NCI-H1930 (cell line): ENCODE results near the gene PLD5.
"Not testable (repeated sequence)": the region's sequence is repeated elsewhere in the genome, so short reads cannot be mapped to it uniquely, and the experiment has no call there.

Experiments used
- DNase-seq, 2 experiments: peaks; one replicate each; lab custom pipeline; 2025; lab: John Stamatoyannopoulos, UW

PLD5 gene

GRCh38 chr1:242212401-242212800, 312.1 kb downstream of the PLD5 start:
- DNase-seq, result no peak

- DNase-seq, result no peak
Observed at GRCh38 chr1:242211254-242212022, 313.1 kb downstream of the PLD5 start.

- not testable (repeated sequence) for DNase-seq
Observed at GRCh38 chr1:242210316-242210715, 314.2 kb downstream of the PLD5 start.

DNA sequence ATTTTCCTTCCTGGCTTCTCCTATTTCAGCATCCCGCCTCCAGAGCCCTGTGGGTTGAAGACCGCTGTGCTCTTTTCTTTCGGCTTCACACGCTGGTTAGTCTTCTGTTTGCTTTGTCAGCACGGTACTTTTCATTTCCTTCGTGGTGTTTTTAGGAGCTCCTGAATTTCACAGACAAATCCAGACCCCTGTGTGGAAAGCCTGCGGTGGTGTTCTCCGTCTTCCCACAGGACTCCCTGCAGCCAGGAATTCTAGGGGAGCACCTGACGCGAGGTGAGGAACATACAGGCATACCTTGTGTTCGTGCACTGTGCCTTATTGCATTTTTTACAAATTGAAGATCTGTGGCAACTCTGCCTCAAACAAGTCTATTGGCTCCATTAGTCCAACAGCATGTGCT, 315.4 kb downstream of the PLD5 start:
- DNase-seq, result no peak

DNA sequence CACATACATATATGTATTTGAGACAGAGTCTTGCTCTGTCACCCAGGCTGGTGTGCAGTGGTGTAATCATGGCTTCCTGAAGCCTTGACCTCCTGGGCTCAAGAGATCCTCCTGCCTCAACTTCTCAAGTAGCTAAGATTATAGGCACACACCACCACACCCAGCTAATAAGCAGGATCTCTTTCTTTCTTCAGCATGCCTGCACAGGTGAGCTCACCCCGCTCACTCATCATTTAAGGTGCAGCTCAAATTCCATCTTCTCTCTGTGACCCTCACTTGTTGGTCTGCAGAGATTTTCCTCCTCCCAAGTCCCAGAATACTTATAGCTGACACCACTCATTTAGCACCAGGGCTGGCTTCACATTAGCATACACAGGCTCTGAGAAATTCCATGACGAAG, 316.5 kb downstream of the PLD5 start:
- DNase-seq, result no peak

- no peak for DNase-seq
Observed at GRCh38 chr1:242206994-242207393, 317.5 kb downstream of the PLD5 start.

DNA sequence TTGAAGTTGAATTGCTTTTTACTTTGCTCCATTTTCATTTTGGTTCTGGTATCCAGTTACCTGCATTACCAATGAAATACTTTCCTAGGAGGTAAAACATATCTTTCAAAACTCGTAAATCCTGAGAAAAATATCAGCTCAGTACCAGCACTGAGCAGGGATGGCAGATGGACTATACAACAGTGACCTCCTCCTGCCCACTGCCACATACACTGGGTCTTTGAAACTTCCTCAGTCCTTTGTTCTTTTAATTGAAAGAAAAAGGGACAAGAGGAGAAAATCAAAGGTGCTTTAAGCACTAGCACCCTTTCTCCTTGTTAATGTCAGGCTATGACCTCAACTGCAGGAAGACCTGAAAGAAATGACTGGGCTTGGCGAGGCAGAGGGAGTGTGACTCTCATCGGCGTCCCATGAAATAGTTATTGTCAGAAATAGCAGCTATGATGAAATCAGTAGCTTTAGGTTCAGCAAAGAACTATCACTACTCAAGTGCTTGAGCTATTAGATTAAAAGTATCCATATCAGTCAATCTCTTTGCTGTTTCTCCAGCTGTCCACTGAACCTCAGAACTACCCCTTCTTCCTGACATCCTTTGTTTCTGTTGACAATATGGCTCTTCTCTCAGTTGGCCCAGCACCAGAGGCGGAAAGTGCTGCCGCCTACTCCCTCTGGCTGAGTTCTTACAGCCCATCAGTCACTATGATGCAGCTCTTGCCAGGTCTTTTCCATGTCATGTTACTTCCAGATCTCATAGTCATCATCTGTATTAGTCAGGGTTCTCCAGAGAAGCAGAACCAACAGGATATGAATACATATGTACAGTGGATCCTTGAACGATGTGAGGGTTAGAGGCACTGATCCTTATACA, 318.6 kb downstream of the PLD5 start:
- no peak for DNase-seq

DNA sequence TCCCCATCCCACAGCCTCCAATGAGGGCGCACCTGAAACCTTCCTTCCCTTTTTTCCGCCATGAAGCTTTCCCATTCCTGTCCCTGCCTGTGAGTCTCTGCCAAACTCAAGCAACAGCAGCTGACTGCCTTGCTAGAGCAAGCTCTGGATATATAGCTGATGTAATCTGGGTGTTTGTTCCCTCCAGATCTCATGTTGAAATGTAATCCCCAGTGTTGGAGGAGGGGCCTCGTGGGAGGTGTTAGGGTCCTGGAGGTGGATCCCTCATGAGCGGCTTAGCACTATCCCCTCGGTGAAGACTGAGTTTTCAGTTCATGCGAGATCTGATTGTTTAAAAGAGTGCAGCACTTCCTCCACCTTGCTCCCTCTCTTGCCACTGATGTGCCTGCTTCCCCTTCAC, 321.2 kb downstream of the PLD5 start:
- no peak for DNase-seq

GRCh38 chr1:242201090-242201489, 323.4 kb downstream of the PLD5 start:
- DNase-seq, result no peak

GRCh38 chr1:242199776-242200458, 324.6 kb downstream of the PLD5 start:
- DNase-seq, result no peak

- no peak for DNase-seq
Observed at GRCh38 chr1:242197907-242198820, 326.3 kb downstream of the PLD5 start.

DNA sequence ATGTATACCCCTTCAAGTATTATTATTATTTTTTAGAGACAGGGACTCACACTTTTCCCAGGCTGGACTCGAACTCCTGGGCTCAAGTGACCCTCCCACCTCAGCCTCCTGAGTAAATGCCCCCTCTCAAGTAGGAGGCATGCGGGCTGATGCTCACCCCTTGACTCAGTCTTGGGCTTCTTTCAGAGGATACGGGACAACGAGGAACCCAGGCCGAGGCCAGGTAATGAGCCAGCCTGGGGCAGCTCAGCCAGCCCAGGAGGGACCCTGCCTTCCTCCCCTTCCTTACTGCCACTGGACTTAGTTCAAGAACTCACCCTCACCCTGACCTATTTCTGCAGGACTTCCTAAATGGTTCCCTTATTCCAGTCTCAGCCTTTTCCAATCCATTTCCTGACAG, 327.6 kb downstream of the PLD5 start:
- DNase-seq, result no peak

- no peak for DNase-seq
Observed at GRCh38 chr1:242196101-242196500, 328.4 kb downstream of the PLD5 start.

- no peak for DNase-seq
Observed at GRCh38 chr1:242189591-242189990, 334.9 kb downstream of the PLD5 start.

DNA sequence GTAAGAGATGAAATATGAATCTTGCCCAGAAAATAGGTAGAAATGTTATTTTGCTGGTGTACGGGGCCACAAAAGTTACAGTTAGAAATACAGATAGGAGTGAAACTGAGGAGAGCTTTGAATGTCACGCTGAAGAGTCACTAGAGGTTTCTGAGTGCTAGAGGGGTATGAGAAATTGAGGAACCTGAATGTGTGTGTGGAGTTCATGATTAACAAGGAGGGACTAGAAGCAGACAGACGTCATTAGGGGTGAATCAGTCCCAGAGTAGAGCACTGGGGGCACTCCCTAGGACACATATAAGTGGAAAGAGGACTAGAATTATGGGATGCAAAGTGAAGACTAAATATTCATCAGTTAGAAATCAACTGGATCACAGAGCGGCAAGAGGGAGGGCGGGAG, 336.7 kb downstream of the PLD5 start:
- no peak for DNase-seq

DNA sequence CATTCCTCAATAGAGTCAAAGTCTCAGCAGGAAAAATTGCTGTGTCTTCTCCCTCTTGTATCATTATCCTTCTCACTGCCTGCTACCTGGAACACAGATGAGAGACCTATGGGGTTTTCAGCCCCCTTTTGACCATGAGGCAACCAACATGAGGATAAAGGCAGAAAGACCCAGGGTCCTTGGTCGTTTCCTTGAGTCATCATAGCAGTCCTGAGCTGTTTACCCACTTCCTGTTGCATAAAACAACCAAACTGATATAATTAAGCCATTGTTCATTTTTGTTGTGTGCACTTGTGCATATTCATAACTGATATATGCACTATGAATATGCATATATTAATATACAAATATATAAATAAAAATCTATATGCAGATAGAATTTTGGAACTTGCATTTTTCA, 337.3 kb downstream of the PLD5 start:
- DNase-seq, result no peak

- peak in 1 of 2 experiments; percentile 56 for DNase-seq
Observed at GRCh38 chr1:242185731-242186130, 338.8 kb downstream of the PLD5 start.

DNA sequence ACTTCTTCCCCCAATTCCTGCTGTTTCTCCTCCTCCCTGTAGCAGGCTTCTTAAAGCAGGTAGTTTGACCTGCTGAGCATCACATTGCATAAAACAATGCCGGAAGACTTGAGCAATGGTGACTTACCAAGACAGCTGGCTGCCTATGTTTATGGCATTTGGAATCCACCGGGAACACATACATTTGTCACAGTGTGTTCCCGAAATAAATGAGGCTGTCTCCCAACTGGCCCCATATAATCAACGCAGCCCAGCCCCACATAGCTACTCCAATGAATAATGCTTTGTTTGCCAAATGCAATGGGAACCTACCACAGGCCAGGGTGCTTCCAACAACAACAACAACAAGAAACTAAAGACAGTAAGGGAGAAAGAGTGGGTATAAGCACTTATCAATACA, 339.5 kb downstream of the PLD5 start:
- DNase-seq, result no peak

GRCh38 chr1:242179767-242180166, 344.7 kb downstream of the PLD5 start:
- DNase-seq, result not testable (repeated sequence)

DNA sequence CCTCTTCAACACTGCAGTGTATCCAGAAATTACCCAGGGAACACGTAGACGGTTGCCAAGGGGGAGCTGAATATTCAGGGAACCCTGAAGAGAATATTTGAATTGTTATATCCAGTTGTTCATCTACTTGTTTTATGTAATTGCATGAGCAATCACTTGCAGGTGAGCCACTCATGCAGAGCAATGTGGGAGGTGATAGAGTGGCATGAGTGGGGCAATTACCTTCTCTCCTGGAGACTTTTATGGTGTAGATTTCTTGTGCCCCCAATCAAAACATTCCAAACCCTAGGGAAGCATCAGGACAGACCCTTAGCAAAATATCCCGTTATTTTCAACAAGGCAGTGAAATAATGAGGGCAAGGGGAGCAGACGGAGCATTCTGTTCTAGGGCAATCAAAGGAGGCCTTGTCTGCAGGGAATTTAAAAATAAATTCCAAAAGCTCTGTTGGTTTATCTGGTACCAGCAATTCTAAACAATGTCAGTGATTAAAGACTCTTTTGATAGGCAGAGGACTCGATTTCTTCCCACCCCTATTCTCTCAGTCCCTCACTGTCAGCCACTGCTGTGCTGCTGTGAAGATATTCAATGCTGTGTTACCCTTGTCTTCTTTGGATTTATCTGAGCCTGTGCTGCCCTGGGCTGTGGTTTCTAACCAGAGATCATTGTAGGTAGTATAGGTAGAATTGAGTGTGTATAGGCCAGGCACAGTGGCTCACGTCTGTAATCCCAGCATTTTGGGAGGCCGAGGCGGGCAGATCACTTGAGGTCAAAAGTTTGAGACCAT, 345.4 kb downstream of the PLD5 start:
- DNase-seq, result no peak

DNA sequence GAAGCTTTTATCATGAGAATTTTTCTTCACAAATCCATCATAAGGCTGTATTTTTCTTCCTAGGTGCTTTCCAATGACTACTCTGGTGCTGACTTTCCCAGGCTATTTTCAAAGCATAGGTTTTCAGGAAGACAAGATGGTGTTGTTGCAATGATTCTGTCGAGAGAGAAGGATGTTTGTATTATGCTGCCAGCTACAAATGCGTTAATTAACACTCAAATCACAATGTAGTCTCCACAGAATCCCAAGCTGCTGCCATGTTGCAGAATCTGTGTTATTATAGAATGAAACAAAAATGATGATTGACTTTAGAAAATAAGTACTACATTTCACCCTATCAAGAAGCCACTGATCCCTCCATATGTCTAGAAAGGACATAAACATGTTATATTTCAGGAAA, 346.1 kb downstream of the PLD5 start:
- DNase-seq, result no peak
